ENCODE measurements around the gene GABPA.
A peak's percentile ranks its signal among the peaks of the same experiment; 100 is the strongest.
"Not testable (repeated sequence)": the region's sequence is repeated elsewhere in the genome, so short reads cannot be mapped to it uniquely, and the experiment has no call there.

GABPA gene

GRCh38 chr21:25742900-25743299 lies 8.1 kb downstream of the GABPA start:
- DNase-seq: no peak

DNA sequence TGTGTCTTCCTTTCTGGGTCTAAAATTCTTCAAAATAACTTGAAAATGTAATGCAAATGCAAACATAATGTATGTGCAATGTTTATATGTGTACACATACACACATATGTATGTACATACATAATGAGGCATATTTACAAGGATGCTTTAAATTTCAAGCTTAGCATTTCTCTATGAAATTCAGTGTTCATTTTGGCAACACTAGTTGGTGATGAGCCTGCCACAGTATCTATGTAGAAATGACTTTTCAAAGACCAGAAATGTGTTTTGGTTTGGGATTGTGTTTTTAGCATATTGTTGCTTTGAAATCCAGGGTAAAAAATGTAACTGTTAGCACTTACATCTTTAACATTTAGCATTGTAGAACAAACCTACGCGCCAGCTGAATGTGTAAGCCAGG lies 10.1 kb downstream of the GABPA start:
- no peak for DNase-seq

DNA sequence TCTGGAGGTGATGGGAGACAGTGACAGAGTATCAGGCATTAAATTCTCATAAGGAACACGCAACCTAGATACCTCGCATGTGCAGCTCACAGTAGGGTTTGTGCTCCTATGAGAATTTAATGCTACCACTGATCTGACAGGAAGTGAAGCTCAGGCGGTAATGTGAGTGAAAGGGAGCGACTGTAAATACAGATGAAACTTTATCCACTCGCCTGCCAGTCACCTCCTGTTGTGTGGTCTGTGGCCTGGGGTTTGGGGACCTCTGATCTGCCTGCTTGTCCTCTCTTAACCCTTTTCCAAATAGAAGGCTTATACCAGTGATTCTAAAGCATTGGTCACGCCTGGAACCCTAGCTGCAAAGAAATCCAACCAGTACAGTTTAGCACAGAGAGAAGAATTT lies 15.3 kb downstream of the GABPA start:
- no peak for DNase-seq

DNA sequence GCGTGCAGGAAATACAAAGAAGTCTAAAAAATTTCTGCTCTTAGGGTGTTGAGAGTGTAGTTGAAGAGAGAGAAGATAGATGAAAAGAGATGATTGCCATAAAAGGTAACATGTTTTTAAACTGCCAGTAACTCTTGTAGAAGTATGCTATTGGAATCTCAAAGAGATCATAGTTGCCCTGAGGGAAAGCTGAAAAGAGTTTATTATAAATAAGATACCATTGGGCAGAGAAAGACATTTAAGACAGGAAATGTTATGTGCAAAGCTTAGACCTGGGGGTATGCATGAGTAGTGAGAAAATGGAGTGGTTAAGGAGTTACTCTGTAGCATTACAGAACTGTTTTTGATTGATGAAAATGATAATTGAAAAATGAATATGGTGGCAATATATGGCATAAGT lies 17.6 kb downstream of the GABPA start:
- DNase-seq: no peak

DNA sequence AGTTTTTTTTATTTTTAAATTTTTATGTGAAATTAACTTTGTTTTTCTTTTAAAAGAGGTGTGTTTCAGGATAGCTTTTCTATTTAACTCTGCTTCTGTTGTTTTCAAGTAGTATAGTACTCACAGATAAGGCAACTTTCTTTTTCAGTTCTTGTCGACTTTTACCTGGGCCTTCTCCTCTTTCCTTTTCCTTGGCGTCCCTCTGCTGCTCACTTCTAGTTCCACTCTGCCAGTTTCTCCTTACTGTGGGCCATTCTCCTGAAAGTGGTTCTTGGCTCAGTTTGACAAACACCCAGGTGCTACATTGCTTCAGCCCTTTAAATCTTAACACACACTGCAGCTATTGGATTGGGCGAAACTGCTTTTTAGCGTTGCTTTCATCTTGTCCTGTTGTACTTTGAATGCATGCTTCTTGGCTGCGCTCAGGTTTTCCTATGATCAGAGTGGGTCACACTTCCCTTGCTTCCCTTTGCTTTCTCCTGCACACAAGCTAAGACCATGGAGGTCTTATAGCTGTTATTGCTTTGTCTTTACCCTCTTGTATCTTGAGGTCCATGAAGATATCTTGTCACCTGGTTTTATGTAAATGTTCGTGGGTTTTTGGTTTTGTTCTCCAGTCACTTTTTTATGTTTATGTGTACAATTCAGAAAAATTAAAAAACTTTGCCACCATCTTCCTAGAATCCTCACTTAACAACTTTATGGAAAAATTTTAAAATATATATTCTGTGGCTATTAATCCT lies 21.6 kb downstream of the GABPA start:
- DNase-seq: no peak

GRCh38 chr21:25757531-25757930 lies 22.8 kb downstream of the GABPA start:
- DNase-seq: no peak

DNA sequence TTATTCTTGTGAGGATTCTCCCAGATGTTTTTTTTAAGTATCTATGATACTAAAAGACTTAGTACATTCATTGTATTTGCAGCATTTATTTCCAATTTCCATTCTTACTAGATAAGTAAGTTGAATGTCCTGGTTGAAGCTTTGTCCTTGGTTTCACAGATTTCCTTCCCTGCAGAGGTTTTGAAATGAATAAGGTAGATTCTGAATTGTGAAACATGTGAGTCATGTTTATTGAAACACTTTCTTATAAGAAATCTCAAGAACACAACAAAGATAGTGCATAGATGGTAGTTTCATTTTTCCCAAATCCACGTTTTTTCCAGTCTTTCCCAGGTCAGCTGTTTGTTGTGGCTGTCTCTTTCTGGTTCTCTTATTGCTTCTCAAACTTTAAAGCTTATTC lies 24.8 kb downstream of the GABPA start:
- no peak for DNase-seq

GRCh38 chr21:25760061-25760460 lies 25.3 kb downstream of the GABPA start:
- DNase-seq: no peak

- DNase-seq: no peak
Measured at GRCh38 chr21:25760677-25761076, 25.9 kb downstream of the GABPA start.

GRCh38 chr21:25764065-25764464 lies 29.3 kb downstream of the GABPA start:
- DNase-seq: no peak

GRCh38 chr21:25767921-25768320 lies 33.1 kb downstream of the GABPA start:
- no peak for DNase-seq

GRCh38 chr21:25772686-25773085 lies 37.9 kb downstream of the GABPA start:
- DNase-seq: no peak

- DNase-seq: no peak
Measured at GRCh38 chr21:25776440-25776839, 41.7 kb downstream of the GABPA start.

GRCh38 chr21:25778126-25778875 lies 43.5 kb downstream of the GABPA start:
- DNase-seq: not testable (repeated sequence)

- no peak for DNase-seq
Measured at GRCh38 chr21:25788677-25789076, 53.9 kb downstream of the GABPA start.

DNA sequence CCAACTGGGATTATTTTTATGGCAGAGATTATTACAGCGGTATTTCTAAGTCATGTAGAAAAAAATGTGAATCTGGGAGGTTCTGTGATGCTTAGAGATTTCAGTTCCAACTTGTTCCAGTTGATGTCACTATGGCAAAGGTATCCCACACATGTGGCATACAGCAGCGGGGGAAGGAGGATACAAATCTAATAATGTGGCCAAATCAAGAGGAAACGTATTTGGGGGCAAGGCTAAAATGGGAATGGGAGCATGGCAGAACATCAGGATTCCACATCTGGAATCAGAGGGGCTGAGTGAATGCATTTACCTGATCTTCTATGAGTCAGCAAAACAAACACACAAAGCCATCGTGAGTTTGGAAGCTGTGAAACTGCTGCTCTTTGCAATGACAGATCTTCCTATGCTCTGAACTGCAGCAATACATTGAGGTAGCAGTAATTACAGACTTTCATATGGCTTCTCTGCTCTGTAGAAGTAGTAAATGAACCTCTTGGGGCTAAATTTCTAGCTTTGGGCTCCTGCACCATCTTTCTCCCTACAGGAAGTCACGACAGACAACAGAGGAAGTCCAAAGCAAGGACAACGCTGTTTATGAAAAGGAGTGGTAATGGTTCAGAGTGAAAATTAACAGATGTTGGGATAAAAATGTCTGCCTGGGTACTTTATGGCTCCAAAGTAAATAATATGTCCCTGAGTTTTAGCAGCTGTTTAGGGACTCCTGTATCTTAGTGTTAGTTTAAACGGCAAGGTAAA lies 55.5 kb downstream of the GABPA start:
- DNase-seq: peak; percentile 6

- DNase-seq: no peak
Measured at GRCh38 chr21:25790878-25791204, 56.1 kb downstream of the GABPA start.

DNA sequence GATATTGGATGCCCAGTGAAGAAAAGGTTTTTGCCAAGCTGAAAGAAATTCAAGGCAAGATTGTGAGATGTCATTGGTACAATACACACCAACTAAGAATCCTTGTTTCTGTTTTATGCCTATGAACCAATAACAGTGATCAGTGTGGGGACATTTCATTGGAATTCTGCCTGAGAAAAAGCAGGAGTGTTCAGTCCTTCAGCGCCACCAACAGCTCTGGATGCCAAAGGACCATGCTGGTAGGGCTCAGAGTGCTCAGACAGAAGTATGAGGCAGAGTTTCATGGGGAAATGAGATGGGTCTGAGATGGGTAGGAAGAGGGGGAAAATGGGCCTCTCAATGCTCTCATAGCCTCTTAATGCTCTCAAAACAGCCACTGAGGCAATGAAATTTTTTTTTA lies 56.5 kb downstream of the GABPA start:
- DNase-seq: no peak

DNA sequence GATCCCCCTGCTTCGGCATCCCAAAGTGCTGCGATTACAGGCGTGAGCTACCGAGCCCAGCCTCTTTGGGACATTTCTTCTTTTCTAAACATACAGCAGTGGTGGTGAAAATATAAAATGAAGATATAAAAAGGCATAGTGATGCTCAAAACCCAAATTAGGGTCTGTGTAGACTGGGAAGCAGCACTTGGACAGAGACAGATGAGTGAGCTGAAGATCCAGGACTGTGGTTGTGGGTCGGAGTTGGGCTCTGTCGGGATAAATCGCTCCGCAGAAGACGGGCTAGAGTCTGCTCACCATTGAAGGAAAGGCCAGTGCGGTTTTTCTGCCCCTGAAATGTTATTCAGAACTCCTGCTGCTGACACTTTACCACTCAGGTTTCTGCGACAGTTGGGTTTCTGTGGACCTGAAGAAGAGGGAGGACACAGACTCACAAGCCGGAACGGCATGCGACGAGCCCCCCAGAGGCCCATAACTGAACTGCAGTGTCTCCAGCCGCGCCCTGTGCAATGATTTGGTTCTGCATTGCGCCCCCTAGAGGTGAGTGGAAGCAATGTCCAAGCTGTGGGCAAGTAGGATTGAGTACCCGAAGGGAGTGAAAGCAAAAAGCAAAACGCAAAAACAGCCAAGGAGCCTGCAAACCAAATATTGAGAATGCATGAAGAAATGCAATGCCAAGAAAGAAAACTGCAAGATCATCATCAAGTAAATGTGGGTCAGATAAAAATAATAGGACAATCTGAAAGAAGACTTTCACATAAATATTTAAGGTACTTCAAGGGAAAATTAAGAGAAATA lies 66.6 kb downstream of the GABPA start:
- DNase-seq: peak; percentile 84

GRCh38 chr21:25806060-25806459 lies 71.3 kb downstream of the GABPA start:
- no peak for DNase-seq

- no peak for DNase-seq
Measured at GRCh38 chr21:25807191-25807590, 72.4 kb downstream of the GABPA start.

DNA sequence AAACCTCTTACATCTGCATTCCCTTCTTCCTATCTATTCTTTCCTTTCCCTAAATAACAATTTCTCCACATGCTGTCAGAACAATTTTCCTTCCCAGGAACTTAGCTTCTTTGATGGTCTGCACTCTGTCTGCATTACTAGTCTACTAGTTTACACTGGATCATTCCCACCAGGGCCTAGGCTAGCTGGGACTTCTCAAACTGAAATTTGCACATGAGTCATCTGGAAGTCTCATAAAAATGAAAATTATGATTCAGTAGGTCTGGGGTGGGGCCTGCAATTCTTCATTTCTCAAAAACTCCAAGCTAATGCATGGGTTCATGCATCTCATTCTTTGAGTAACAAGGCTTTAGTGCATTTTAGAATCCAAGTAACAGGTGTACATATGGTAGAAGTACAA lies 74.2 kb downstream of the GABPA start:
- no peak for DNase-seq

DNA sequence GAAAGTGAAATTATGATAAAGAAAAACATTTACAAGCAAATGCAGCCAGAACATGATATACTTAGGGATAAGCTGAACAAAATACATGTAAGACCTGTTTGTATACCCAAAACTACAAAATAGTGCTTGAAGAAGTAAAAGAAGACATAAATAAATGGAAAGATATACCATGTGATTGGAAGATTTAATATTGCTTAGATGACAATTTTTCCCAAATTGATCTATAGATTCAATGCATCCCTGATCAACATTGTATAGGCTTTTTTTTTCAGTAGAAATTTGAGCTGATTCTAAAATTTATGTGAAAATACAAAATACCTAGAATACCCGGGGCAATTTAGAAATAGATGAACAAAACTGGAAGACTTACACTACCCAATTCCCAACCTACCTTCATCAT lies 76.4 kb downstream of the GABPA start:
- DNase-seq: no peak

All from CD4-positive, alpha-beta T cell treated with Interleukin-17A for 4 hours (primary cell).